A549 (cell line): ENCODE results near the gene RHNO1.

Source experiments
- CEBPB ChIP-seq, 2 experiments: fragments of >200 bp in 1 of 2; sonication (Bioruptor Twin) in 1 of 2; formaldehyde crosslinking in 1 of 2; IDR thresholded peaks; 2 replicates each; pipeline ENCODE4 v1.6.1; 2012 to 2016
- CHD4 ChIP-seq: fragments of 200-600 bp; sonication (generic); IDR thresholded peaks from 2 replicates; pipeline ENCODE4 v1.6.1; 2016; ENCODE audit warnings: antibody characterized with exemption, mild to moderate bottlenecking, borderline replicate concordance
- EP300 ChIP-seq, 2 experiments: fragments of >200 bp; sonication (Bioruptor Twin); formaldehyde crosslinking; IDR thresholded peaks; 2 replicates in 1 of 2; 3 replicates in 1 of 2; pipeline ENCODE4 v1.6.1; 2016 to 2017
- FOSL2 ChIP-seq, 2 experiments: fragments of 450-650 bp in 1 of 2; fragments of >200 bp in 1 of 2; sonication (Bioruptor Twin) in 1 of 2; formaldehyde crosslinking; IDR thresholded peaks; 2 replicates each; pipeline versions ENCODE4 v1.5.0 to v1.6.1; 2016 to 2020; ENCODE audit warnings: mild to moderate bottlenecking in 1 of 2, moderate library complexity in 1 of 2
- HEYL ChIP-seq: fragments of 250-450 bp; sonication (Bioruptor Pico); IDR thresholded peaks from 2 replicates; pipeline ENCODE4 v1.8.0; 2021; ENCODE audit warnings: mild to moderate bottlenecking, moderate library complexity
- JUNB ChIP-seq: fragments of >200 bp; sonication (Bioruptor Twin); formaldehyde crosslinking; IDR thresholded peaks from 2 replicates; pipeline ENCODE4 v1.6.1; 2016
- KDM1A ChIP-seq: fragments of 200-600 bp; sonication (generic); IDR thresholded peaks from 2 replicates; pipeline ENCODE4 v1.6.1; 2016; ENCODE audit warnings: low read depth, mild to moderate bottlenecking
- KDM5A ChIP-seq: fragments of 200-600 bp; sonication (generic); IDR thresholded peaks from 2 replicates; pipeline ENCODE4 v1.6.1; 2016; ENCODE audit warnings: antibody characterized with exemption, mild to moderate bottlenecking
- MAZ ChIP-seq: fragments of 150-350 bp; IDR thresholded peaks from 2 replicates; pipeline ENCODE4 v1.6.1; 2014; ENCODE audit warnings: antibody characterized with exemption, low read depth, low read length, borderline replicate concordance
- MYC ChIP-seq: IDR thresholded peaks from 2 replicates; pipeline ENCODE4 v1.6.1; 2012; ENCODE audit warnings: mild to moderate bottlenecking, inconsistent platforms, low read length, improper control_type of control experiment, borderline replicate concordance
- NFE2L2 ChIP-seq: fragments of 150-350 bp; conservative IDR thresholded peaks from 2 replicates; pipeline ENCODE4 v1.6.1; 2014; ENCODE audit warnings: low read length
- POLR2A ChIP-seq: IDR thresholded peaks from 2 replicates; pipeline ENCODE4 v1.6.1; 2012; ENCODE audit warnings: mild to moderate bottlenecking, low read length
- SMC3 ChIP-seq: fragments of >200 bp; sonication (Bioruptor Twin); formaldehyde crosslinking; IDR thresholded peaks from 3 replicates; pipeline ENCODE4 v1.6.1; 2018; ENCODE audit warnings: inconsistent platforms
- TF ChIP-seq, protein P1 (sequence below): fragments of >200 bp; sonication (Bioruptor Twin); formaldehyde crosslinking; IDR thresholded peaks from 3 replicates; pipeline ENCODE4 v1.5.1; 2016

DNA sequence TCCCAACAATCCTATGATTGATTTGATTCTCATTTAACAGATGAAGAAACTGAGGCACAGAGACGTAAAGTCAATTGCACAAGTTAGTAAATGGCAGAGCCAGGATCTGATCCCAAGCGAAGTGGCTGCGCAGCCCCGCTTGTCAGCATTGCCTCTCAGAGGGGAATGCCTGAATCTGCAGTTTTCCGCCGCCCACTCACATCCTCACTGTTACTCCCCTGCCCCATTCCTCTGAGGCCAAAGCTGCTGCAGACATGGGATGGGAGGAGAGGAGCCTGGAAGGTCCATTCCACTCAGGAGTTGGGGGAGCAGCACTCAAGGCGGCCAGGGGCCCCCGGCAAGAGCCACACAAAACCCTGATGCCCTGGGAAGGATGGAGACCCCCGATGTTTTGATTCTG is 43.2 kb upstream of the RHNO1 start:
- TF ChIP-seq, protein P1, sequence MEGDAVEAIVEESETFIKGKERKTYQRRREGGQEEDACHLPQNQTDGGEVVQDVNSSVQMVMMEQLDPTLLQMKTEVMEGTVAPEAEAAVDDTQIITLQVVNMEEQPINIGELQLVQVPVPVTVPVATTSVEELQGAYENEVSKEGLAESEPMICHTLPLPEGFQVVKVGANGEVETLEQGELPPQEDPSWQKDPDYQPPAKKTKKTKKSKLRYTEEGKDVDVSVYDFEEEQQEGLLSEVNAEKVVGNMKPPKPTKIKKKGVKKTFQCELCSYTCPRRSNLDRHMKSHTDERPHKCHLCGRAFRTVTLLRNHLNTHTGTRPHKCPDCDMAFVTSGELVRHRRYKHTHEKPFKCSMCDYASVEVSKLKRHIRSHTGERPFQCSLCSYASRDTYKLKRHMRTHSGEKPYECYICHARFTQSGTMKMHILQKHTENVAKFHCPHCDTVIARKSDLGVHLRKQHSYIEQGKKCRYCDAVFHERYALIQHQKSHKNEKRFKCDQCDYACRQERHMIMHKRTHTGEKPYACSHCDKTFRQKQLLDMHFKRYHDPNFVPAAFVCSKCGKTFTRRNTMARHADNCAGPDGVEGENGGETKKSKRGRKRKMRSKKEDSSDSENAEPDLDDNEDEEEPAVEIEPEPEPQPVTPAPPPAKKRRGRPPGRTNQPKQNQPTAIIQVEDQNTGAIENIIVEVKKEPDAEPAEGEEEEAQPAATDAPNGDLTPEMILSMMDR: no peak
- TF ChIP-seq JUNB (no peak), MAZ (no peak), NFE2L2 (no peak), POLR2A (no peak), CHD4 (no peak), HEYL (no peak), EP300 (IDR thresholded peaks at IDR 0.05) (no peak), FOSL2 (IDR thresholded peaks at IDR 0.05) (no peak), FOSL2 (CRISPR knock-in tag; IDR thresholded peaks at IDR 0.05) (no peak), CEBPB (IDR thresholded peaks at IDR 0.05) (no peak), KDM1A (no peak), SMC3 (no peak), MYC (no peak), KDM5A (no peak)
